ENCODE measurements around the gene ANKRA2.

Gene ANKRA2

GRCh38 chr5:73564675-73565074 lies 764 bp downstream of the ANKRA2 start:
- TF ChIP-seq L3MBTL2 (conservative IDR thresholded peaks at IDR 0.05), result no peak; the same call in 1 of the 2 replicates
- TF ChIP-seq ARNT (IDR thresholded peaks at IDR 0.05), result no peak
- no peak for TF ChIP-seq CTBP1 (IDR thresholded peaks at IDR 0.05; ENCODE audit: borderline replicate concordance)
- no peak for TF ChIP-seq NFRKB (IDR thresholded peaks at IDR 0.05)
- TF ChIP-seq FOXK2 (IDR thresholded peaks at IDR 0.05), result no peak
- TF ChIP-seq HDGF (IDR thresholded peaks at IDR 0.05; ENCODE audit: borderline replicate concordance), result no peak
- TF ChIP-seq FOXA1 (IDR thresholded peaks at IDR 0.05), result no peak
- TF ChIP-seq TARDBP (IDR thresholded peaks at IDR 0.05), result no peak
- no peak for TF ChIP-seq FOXM1 (IDR thresholded peaks at IDR 0.05; ENCODE audit: borderline replicate concordance)
- ChIA-PET POLR2A (interaction anchor here (1.0 to 2.4 kb wide), 5 partner anchors 8 to 160 kb away, joined by 3 to 7 read pairs (median 5); partner anchors contain the start of gene BTF3), CTCF (interaction anchor here (0.6 kb wide), 2 partner anchors 837 to 1089 kb away, joined by 3 read pairs; no protein-coding TSS in a partner anchor)
- peak; percentile 25 for DNase-seq (ENCODE audit: extremely low spot score)

- POLR2A ChIA-PET, result interaction anchor here (0.6 to 2.4 kb wide), 2 partner anchors 9 to 65 kb away, joined by 3 to 7 read pairs; partner anchors contain the start of gene BTF3
- TF ChIP-seq ELF4 (IDR thresholded peaks at IDR 0.05) (no peak), FOXA1 (IDR thresholded peaks at IDR 0.05) (no peak), L3MBTL2 (conservative IDR thresholded peaks at IDR 0.05) (no peak), CTBP1 (IDR thresholded peaks at IDR 0.05; ENCODE audit: borderline replicate concordance) (no peak), ZNF384 (IDR thresholded peaks at IDR 0.05) (no peak), NFRKB (IDR thresholded peaks at IDR 0.05) (no peak), FOXM1 (IDR thresholded peaks at IDR 0.05; ENCODE audit: borderline replicate concordance) (no peak), PKNOX1 (IDR thresholded peaks at IDR 0.05) (no peak), FOXK2 (IDR thresholded peaks at IDR 0.05) (no peak), SP1 (IDR thresholded peaks at IDR 0.05) (no peak), LEF1 (IDR thresholded peaks at IDR 0.05; ENCODE audit: borderline replicate concordance) (no peak), TARDBP (IDR thresholded peaks at IDR 0.05) (no peak), BHLHE40 (IDR thresholded peaks at IDR 0.05; ENCODE audit: borderline replicate concordance) (no peak), HDGF (IDR thresholded peaks at IDR 0.05; ENCODE audit: borderline replicate concordance) (no peak), SUZ12 (IDR thresholded peaks at IDR 0.05) (no peak), ARNT (IDR thresholded peaks at IDR 0.05) (no peak)
- DNase-seq (ENCODE audit: extremely low spot score), result no peak
- CTCF ChIA-PET, result no interaction called here
These were observed 1.4 kb downstream of the ANKRA2 start for GRCh38 chr5:73564018-73564417.

- ChIA-PET CTCF (interaction anchor here (0.6 kb wide), 1 partner anchor 31 kb away, joined by 4 read pairs; no protein-coding TSS in a partner anchor), POLR2A (interaction anchor here (1.1 kb wide), 1 partner anchor 60 kb away, joined by 3 read pairs; the partner anchor contains the start of gene BTF3)
These were observed 6.5 kb downstream of the ANKRA2 start for GRCh38 chr5:73558950-73559349.

GRCh38 chr5:73552642-73553041 lies 12.8 kb downstream of the ANKRA2 start:
- POLR2A ChIA-PET, result no interaction called here
- CTCF ChIA-PET, result no interaction called here
- TF ChIP-seq SP1 (IDR thresholded peaks at IDR 0.05) (no peak), PKNOX1 (IDR thresholded peaks at IDR 0.05) (no peak), FOXA1 (IDR thresholded peaks at IDR 0.05) (no peak), SUZ12 (IDR thresholded peaks at IDR 0.05) (no peak), FOXK2 (IDR thresholded peaks at IDR 0.05) (no peak), ELF4 (IDR thresholded peaks at IDR 0.05) (no peak), ARNT (IDR thresholded peaks at IDR 0.05) (no peak), LEF1 (IDR thresholded peaks at IDR 0.05; ENCODE audit: borderline replicate concordance) (no peak), L3MBTL2 (conservative IDR thresholded peaks at IDR 0.05) (no peak), BHLHE40 (IDR thresholded peaks at IDR 0.05; ENCODE audit: borderline replicate concordance) (no peak), ZNF384 (IDR thresholded peaks at IDR 0.05) (no peak), FOXM1 (IDR thresholded peaks at IDR 0.05; ENCODE audit: borderline replicate concordance) (no peak), HDGF (IDR thresholded peaks at IDR 0.05; ENCODE audit: borderline replicate concordance) (no peak), CTBP1 (IDR thresholded peaks at IDR 0.05; ENCODE audit: borderline replicate concordance) (no peak), NFRKB (IDR thresholded peaks at IDR 0.05) (no peak)
- DNase-seq (ENCODE audit: extremely low spot score), result no peak

More at GRCh38 chr5:73558950-73559349, 6.5 kb downstream of the ANKRA2 start:
- no peak for DNase-seq (ENCODE audit: extremely low spot score)
- TF ChIP-seq FOXA1 (IDR thresholded peaks at IDR 0.05) (no peak), ZNF384 (IDR thresholded peaks at IDR 0.05) (no peak), ARNT (IDR thresholded peaks at IDR 0.05) (no peak), TARDBP (IDR thresholded peaks at IDR 0.05) (no peak), BHLHE40 (IDR thresholded peaks at IDR 0.05; ENCODE audit: borderline replicate concordance) (no peak), L3MBTL2 (conservative IDR thresholded peaks at IDR 0.05) (no peak), HDGF (IDR thresholded peaks at IDR 0.05; ENCODE audit: borderline replicate concordance) (no peak), SUZ12 (IDR thresholded peaks at IDR 0.05) (no peak), SP1 (IDR thresholded peaks at IDR 0.05) (no peak), FOXM1 (IDR thresholded peaks at IDR 0.05; ENCODE audit: borderline replicate concordance) (no peak), CTBP1 (IDR thresholded peaks at IDR 0.05; ENCODE audit: borderline replicate concordance) (no peak), ELF4 (IDR thresholded peaks at IDR 0.05) (no peak), PKNOX1 (IDR thresholded peaks at IDR 0.05) (no peak), LEF1 (IDR thresholded peaks at IDR 0.05; ENCODE audit: borderline replicate concordance) (no peak), NFRKB (IDR thresholded peaks at IDR 0.05) (no peak), FOXK2 (IDR thresholded peaks at IDR 0.05) (no peak)

GRCh38 chr5:73550016-73550415 lies 15.4 kb downstream of the ANKRA2 start:
- ChIA-PET POLR2A (no interaction called here), CTCF (interaction anchor here (0.7 kb wide), 1 partner anchor 521 kb away, joined by 3 read pairs; no protein-coding TSS in a partner anchor)
- no peak for TF ChIP-seq FOXM1 (IDR thresholded peaks at IDR 0.05; ENCODE audit: borderline replicate concordance)
- TF ChIP-seq ARNT (IDR thresholded peaks at IDR 0.05), result no peak
- TF ChIP-seq NFRKB (IDR thresholded peaks at IDR 0.05), result no peak
- no peak for TF ChIP-seq ZNF384 (IDR thresholded peaks at IDR 0.05)
- no peak for TF ChIP-seq TARDBP (IDR thresholded peaks at IDR 0.05)
- no peak for TF ChIP-seq L3MBTL2 (conservative IDR thresholded peaks at IDR 0.05)
- no peak for TF ChIP-seq ELF4 (IDR thresholded peaks at IDR 0.05)
- TF ChIP-seq LEF1 (IDR thresholded peaks at IDR 0.05; ENCODE audit: borderline replicate concordance), result no peak
- no peak for TF ChIP-seq BHLHE40 (IDR thresholded peaks at IDR 0.05; ENCODE audit: borderline replicate concordance)
- no peak for TF ChIP-seq FOXA1 (IDR thresholded peaks at IDR 0.05)
- no peak for TF ChIP-seq SUZ12 (IDR thresholded peaks at IDR 0.05)

More at GRCh38 chr5:73550016-73550415, 15.4 kb downstream of the ANKRA2 start:
- no peak for DNase-seq (ENCODE audit: extremely low spot score)

Measured in HEK293T (cell line).